Karpas-422 (cell line): Measurements from ENCODE around the gene GTF3C5. TPM values are rescaled to one million over a fixed set of nuclear protein-coding genes. Genes with fewer than 3 reads are reported as not detected.
"Not testable (repeated sequence)": the region's sequence is repeated elsewhere in the genome, so short reads cannot be mapped to it uniquely, and the experiment has no call there.

Experiments used
- DNase-seq: peaks from one replicate; pipeline ENCODE4 v3.0.0-alpha.2; 2015
- H2AFZ ChIP-seq: fragments of 200-600 bp; sonication (generic); 2 replicates; pipeline ENCODE4 v1.6.1; 2014; ENCODE audit warnings: antibody characterized with exemption, low read length, mixed read lengths
- H3K27ac ChIP-seq: fragments of 200-600 bp; sonication (generic); 2 replicates; pipeline ENCODE4 v1.5.1; 2014; ENCODE audit warnings: mild to moderate bottlenecking, low read length, moderate library complexity
- H3K27me3 ChIP-seq: fragments of 200-600 bp; sonication (generic); 2 replicates; pipeline ENCODE4 v1.6.1; 2014; ENCODE audit warnings: low read length, mixed read lengths
- H3K36me3 ChIP-seq: fragments of 200-600 bp; sonication (generic); 2 replicates; pipeline ENCODE4 v1.6.1; 2014; ENCODE audit warnings: low read length, mixed read lengths; ENCODE audit not compliant: insufficient read depth
- H3K4me1 ChIP-seq: fragments of 200-600 bp; sonication (generic); 2 replicates; pipeline ENCODE4 v1.6.1; 2014; ENCODE audit warnings: mild to moderate bottlenecking, low read length, mixed read lengths
- H3K4me2 ChIP-seq: fragments of 200-600 bp; sonication (generic); 2 replicates; pipeline ENCODE4 v1.6.1; 2014; ENCODE audit warnings: low read length, low read depth, mild to moderate bottlenecking; ENCODE audit not compliant: poor library complexity, severe bottlenecking
- H3K4me3 ChIP-seq: fragments of 200-600 bp; sonication (generic); 2 replicates; pipeline ENCODE4 v1.5.1; 2014; ENCODE audit warnings: mild to moderate bottlenecking, antibody characterized with exemption, low read length, mixed read lengths
- H3K79me2 ChIP-seq: fragments of 200-600 bp; sonication (generic); 2 replicates; pipeline ENCODE4 v1.6.1; 2014; ENCODE audit warnings: mild to moderate bottlenecking, low read length, mixed read lengths
- H3K9ac ChIP-seq: fragments of 200-600 bp; sonication (generic); 2 replicates; pipeline ENCODE4 v1.6.0; 2014; ENCODE audit warnings: low read length
- H3K9me2 ChIP-seq: fragments of 200-600 bp; sonication (generic), shearing (Covaris generic); replicated peaks from 2 replicates; pipeline ENCODE4 v1.6.0; 2014; ENCODE audit warnings: mild to moderate bottlenecking, low read length, moderate library complexity; ENCODE audit not compliant: insufficient read depth
- H3K9me3 ChIP-seq: fragments of 300-700, 200-600 bp; sonication (generic); 2 replicates; pipeline ENCODE4 v1.6.1; 2014; ENCODE audit warnings: low read length, mixed read lengths
- H4K20me1 ChIP-seq: fragments of 200-600 bp; sonication (generic); 2 replicates; pipeline ENCODE4 v1.6.1; 2014; ENCODE audit warnings: mild to moderate bottlenecking, antibody characterized with exemption, low read length, low read depth; ENCODE audit not compliant: insufficient read depth
- total RNA-seq: library from RNA; depleted of rRNA; stranded (reverse); fragments of >200 nt; shearing (Covaris generic); gene quantifications from 2 replicates; pipeline ENCODE4 v1.2.3, GENCODE V29; 2014; ENCODE audit warnings: low replicate concordance

GTF3C5 gene
- total RNA-seq, 1 experiment from 2014 or later = 26.8 TPM

- no peak overlapping the region for H3K9ac ChIP-seq
- no peaks in the 10 kb centered on the region for H3K79me2 ChIP-seq
- DNase-seq = no peak
- H3K4me3 ChIP-seq = no peak overlapping the region
- H2AFZ ChIP-seq = no peak overlapping the region
- H3K4me1 ChIP-seq = no peaks in the 10 kb centered on the region
- H3K9me3 ChIP-seq = no peaks in the 10 kb centered on the region
- H3K27me3 ChIP-seq = no peaks in the 10 kb centered on the region
- no peak overlapping the region for H3K27ac ChIP-seq
- no peaks in the 10 kb centered on the region for H3K9me2 ChIP-seq
- H3K36me3 ChIP-seq = no peaks in the 10 kb centered on the region
- 0 out of 2 replicates have a peak, but pooled peaks cover 4% of the 10 kb centered on the region for H4K20me1 ChIP-seq
- no peak overlapping the region for H3K4me2 ChIP-seq
Measured at GRCh38 chr9:133073086-133074014, 42.6 kb downstream of the GTF3C5 start.

- H3K4me3 ChIP-seq = no peak overlapping the region
- H3K9me3 ChIP-seq = no peaks in the 10 kb centered on the region
- no peaks in the 10 kb centered on the region for H3K36me3 ChIP-seq
- H3K4me1 ChIP-seq = no peaks in the 10 kb centered on the region
- 0 out of 2 replicates have a peak, but pooled peaks cover 4% of the 10 kb centered on the region for H4K20me1 ChIP-seq
- no peak overlapping the region for H3K9ac ChIP-seq
- H3K79me2 ChIP-seq = no peaks in the 10 kb centered on the region
- H3K27ac ChIP-seq = no peak overlapping the region
- H3K27me3 ChIP-seq = no peaks in the 10 kb centered on the region
- no peak overlapping the region for H2AFZ ChIP-seq
- H3K9me2 ChIP-seq = no peaks in the 10 kb centered on the region
- H3K4me2 ChIP-seq = no peak overlapping the region
- DNase-seq = no peak
Measured at GRCh38 chr9:133074111-133074651, 43.4 kb downstream of the GTF3C5 start.

GRCh38 chr9:133075925-133076630 lies 45.3 kb downstream of the GTF3C5 start:
- DNase-seq = no peak
- no peak overlapping the region for H3K27ac ChIP-seq
- H3K4me3 ChIP-seq = no peak overlapping the region
- no peak overlapping the region for H3K9ac ChIP-seq
- H3K4me1 ChIP-seq = no peaks in the 10 kb centered on the region
- no peaks in the 10 kb centered on the region for H3K27me3 ChIP-seq
- no peaks in the 10 kb centered on the region for H3K79me2 ChIP-seq
- no peak overlapping the region for H2AFZ ChIP-seq
- no peaks in the 10 kb centered on the region for H3K36me3 ChIP-seq
- 0 out of 2 replicates have a peak, but pooled peaks cover 4% of the 10 kb centered on the region for H4K20me1 ChIP-seq
- H3K9me2 ChIP-seq = no peaks in the 10 kb centered on the region
- H3K9me3 ChIP-seq = no peaks in the 10 kb centered on the region
- H3K4me2 ChIP-seq = no peak overlapping the region

GRCh38 chr9:133076691-133077090 lies 45.9 kb downstream of the GTF3C5 start:
- no peaks in the 10 kb centered on the region for H3K4me1 ChIP-seq
- no peak overlapping the region for H3K9ac ChIP-seq
- no peak for DNase-seq
- H3K4me2 ChIP-seq = no peak overlapping the region
- no peaks in the 10 kb centered on the region for H3K27me3 ChIP-seq
- no peak overlapping the region for H3K4me3 ChIP-seq
- no peaks in the 10 kb centered on the region for H3K9me3 ChIP-seq
- no peaks in the 10 kb centered on the region for H3K36me3 ChIP-seq
- no peak overlapping the region for H2AFZ ChIP-seq
- 0 out of 2 replicates have a peak, but pooled peaks cover 4% of the 10 kb centered on the region for H4K20me1 ChIP-seq
- H3K9me2 ChIP-seq = no peaks in the 10 kb centered on the region
- H3K27ac ChIP-seq = no peak overlapping the region
- H3K79me2 ChIP-seq = no peaks in the 10 kb centered on the region

- Histone ChIP-seq H3K4me3 (no peak overlapping the region), H3K9me3 (no peaks in the 10 kb centered on the region), H3K27me3 (no peaks in the 10 kb centered on the region), H3K4me2 (no peak overlapping the region), H3K9me2 (no peaks in the 10 kb centered on the region), H4K20me1 (0 out of 2 replicates have a peak, but pooled peaks cover 4% of the 10 kb centered on the region), H3K36me3 (no peaks in the 10 kb centered on the region), H3K9ac (no peak overlapping the region), H3K4me1 (no peaks in the 10 kb centered on the region), H2AFZ (no peak overlapping the region), H3K27ac (no peak overlapping the region), H3K79me2 (no peaks in the 10 kb centered on the region)
- DNase-seq = no peak
Measured at GRCh38 chr9:133078486-133078885, 47.7 kb downstream of the GTF3C5 start.

- Histone ChIP-seq H3K9ac (no peak overlapping the region), H3K9me2 (no peaks in the 10 kb centered on the region), H3K79me2 (no peaks in the 10 kb centered on the region), H3K4me3 (no peak overlapping the region), H3K27me3 (no peaks in the 10 kb centered on the region), H3K4me2 (no peak overlapping the region), H3K27ac (no peak overlapping the region), H3K4me1 (no peaks in the 10 kb centered on the region), H3K36me3 (no peaks in the 10 kb centered on the region), H2AFZ (no peak overlapping the region), H3K9me3 (no peaks in the 10 kb centered on the region), H4K20me1 (0 out of 2 replicates have a peak, but pooled peaks cover 4% of the 10 kb centered on the region)
- DNase-seq = no peak
Measured at GRCh38 chr9:133080161-133080560, 49.4 kb downstream of the GTF3C5 start.

GRCh38 chr9:133080786-133081779 lies 50.3 kb downstream of the GTF3C5 start:
- H3K9ac ChIP-seq, H3K9me2 ChIP-seq, H3K4me3 ChIP-seq, H2AFZ ChIP-seq, H3K9me3 ChIP-seq, H3K36me3 ChIP-seq, H3K79me2 ChIP-seq, H3K4me1 ChIP-seq, H3K27me3 ChIP-seq, DNase-seq, H3K27ac ChIP-seq, H3K4me2 ChIP-seq, H4K20me1 ChIP-seq: not testable (repeated sequence)
